Stomach smooth muscle (tissue), 2 donors: ENCODE data around the gene FN1.
A peak's percentile ranks its signal among the peaks of the same experiment; 100 is the strongest.

Experiments used
- H3K27ac ChIP-seq: one replicate; pipeline ENCODE4 v1.7.0; 2013; ENCODE audit warnings: mild to moderate bottlenecking, low read length, inconsistent platforms
- H3K27me3 ChIP-seq, 2 donors: one replicate each; pipeline ENCODE4 v1.7.0; 2013; ENCODE audit warnings: low read length in 2 of 2; ENCODE audit not compliant: insufficient read depth in 2 of 2, control insufficient read depth in 1 of 2
- H3K36me3 ChIP-seq, 2 donors: one replicate each; pipeline ENCODE4 v1.7.0; 2013; ENCODE audit warnings: low read length in 2 of 2; ENCODE audit not compliant: control insufficient read depth in 2 of 2, insufficient read depth in 2 of 2
- H3K4me1 ChIP-seq: one replicate; pipeline ENCODE4 v1.7.0; 2013; ENCODE audit warnings: low read length; ENCODE audit not compliant: control insufficient read depth, insufficient read depth
- H3K4me3 ChIP-seq, 2 donors: one replicate each; pipeline ENCODE4 v1.7.0; 2013; ENCODE audit warnings: low read length in 2 of 2
- H3K9ac ChIP-seq, 2 donors: one replicate each; pipeline ENCODE4 v1.7.0; 2013; ENCODE audit warnings: low read length in 2 of 2, mild to moderate bottlenecking in 1 of 2
- H3K9me3 ChIP-seq, 2 donors: one replicate each; pipeline ENCODE4 v1.7.0; 2013; ENCODE audit warnings: low read length in 2 of 2; ENCODE audit not compliant: control insufficient read depth in 2 of 2
- donor health status: healthy.
- donor health status: Pancreatic carcinoma.

Gene FN1

GRCh38 chr2:215460682-215461382 lies 25.0 kb upstream of the FN1 start:
- Histone ChIP-seq H3K4me3 (peak overlapping the region in 1 of 2 donors; percentile 45), H3K9me3 (no peaks in the 10 kb centered on the region), H3K4me1 (peaks cover under 1% of the 10 kb centered on the region), H3K36me3 (no peaks in the 10 kb centered on the region), H3K27me3 (no peaks in the 10 kb centered on the region), H3K27ac (no peak overlapping the region), H3K9ac (no peak overlapping the region)

DNA sequence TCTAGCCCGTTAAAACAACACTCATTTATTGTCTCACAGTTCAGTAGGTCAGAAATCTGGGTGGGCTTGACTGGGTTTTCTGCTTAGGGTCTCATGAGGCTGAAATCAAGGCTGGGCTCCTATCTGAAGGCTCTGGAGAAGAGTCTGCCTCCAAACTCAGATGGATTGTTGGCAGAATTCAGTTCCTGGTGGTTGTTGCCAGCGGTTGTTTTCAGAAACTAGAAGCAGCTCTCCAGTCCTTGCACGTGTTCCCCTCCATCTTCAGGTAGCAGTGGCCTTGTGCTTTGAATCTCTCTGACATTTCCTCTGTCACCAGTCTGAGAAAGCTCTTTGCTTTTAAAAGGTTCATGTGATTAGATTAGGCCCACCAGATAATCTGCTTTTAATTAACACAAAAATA lies 20.1 kb upstream of the FN1 start:
- H3K9ac ChIP-seq, result no peak overlapping the region
- H3K9me3 ChIP-seq, result no peaks in the 10 kb centered on the region
- H3K4me1 ChIP-seq, result no peaks in the 10 kb centered on the region
- H3K36me3 ChIP-seq, result no peaks in the 10 kb centered on the region
- H3K27me3 ChIP-seq, result no peaks in the 10 kb centered on the region
- H3K27ac ChIP-seq, result no peak overlapping the region
- no peak overlapping the region for H3K4me3 ChIP-seq

DNA sequence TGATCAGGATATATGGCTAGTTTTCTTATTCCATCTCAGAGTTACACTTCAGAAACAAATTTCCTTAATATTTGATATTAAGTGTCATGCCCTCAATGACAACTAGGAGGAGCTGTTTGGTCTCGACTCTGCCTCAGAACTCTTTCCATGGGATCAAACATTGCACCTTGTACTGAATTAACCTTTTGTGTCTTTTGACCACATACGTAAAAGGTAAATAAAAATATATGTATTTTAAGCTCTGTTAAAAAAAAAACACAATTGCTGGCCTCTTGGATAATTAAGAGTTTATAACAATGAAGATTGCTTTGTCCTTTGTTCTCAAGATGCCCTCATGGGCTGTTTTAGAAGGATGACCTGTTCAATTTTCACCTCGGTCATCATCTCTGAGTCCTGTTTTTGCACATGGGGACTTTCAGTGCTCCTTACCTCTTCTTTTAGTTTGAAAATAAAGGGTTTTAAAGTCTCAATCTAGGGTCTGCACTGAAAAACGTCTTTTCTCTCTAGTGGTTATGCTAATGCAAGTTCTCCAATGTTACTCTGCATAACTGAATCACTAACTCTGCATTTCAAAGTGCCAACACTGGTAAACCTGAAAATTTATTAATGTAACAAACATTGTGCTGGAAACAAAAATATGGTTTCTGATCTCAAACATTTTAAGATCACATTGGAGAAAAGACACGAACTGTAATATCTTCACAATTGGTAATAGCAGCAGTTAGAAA lies 18.8 kb upstream of the FN1 start:
- Histone ChIP-seq H3K4me1 (no peaks in the 10 kb centered on the region), H3K4me3 (no peak overlapping the region), H3K36me3 (no peaks in the 10 kb centered on the region), H3K9ac (no peak overlapping the region), H3K27ac (no peak overlapping the region), H3K9me3 (no peaks in the 10 kb centered on the region), H3K27me3 (no peaks in the 10 kb centered on the region)

DNA sequence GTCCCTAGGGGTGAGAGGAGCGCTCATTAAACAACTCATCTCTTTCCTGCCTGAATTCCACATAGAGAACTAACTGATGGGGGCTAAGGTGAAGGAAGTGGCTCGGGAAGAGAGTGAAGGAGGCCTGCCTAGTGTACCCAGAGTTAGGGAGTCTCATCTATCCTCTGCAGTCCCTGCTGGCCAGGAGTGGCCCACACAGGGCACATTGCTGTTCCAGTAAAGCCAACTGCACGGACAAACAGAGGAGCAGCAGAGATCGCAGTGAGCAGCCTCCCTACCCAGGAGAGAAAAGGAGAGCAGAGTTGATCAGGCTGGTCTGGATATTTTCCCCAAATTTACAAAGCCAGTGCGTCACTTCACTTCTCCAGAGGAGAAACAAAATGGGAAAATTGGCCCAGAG lies 16.9 kb upstream of the FN1 start:
- Histone ChIP-seq H3K36me3 (no peaks in the 10 kb centered on the region), H3K4me1 (no peaks in the 10 kb centered on the region), H3K9me3 (no peaks in the 10 kb centered on the region), H3K4me3 (no peak overlapping the region), H3K27ac (no peak overlapping the region), H3K9ac (no peak overlapping the region), H3K27me3 (no peaks in the 10 kb centered on the region)

DNA sequence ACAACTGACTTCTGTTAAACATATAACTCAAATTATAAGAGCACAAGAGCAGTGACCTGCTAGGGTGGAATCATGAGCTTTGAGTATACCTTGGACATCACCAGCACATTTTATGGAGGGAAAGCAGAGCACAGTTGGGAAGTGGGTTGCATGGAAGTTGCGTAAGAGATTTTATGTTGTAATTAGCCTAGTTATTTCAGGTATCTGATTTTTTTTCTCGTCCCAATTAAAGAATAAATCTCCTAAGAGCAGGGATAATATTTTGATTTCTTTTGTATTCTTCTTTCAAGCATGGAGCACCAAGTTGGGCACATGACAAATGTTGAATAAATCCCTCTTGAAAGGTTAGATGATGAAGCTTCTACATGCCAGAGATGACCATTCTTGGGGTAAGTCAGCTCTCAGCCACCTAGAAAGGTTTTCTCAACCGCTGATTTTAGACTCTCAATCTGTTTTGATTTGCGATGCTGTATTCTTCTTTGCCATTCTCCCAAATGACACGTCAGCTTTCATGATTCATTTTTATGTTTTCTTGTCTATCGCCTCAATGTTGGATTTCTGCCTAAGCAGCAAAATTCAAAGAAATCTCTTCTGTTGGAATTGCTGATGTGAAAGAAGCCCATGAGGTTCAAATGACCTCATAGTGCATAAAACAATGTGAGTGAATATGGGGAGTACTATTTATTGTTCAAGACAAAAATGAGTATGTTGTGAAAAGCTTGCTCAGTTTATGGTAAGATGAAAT lies 15.3 kb upstream of the FN1 start:
- Histone ChIP-seq H3K9ac (no peak overlapping the region), H3K4me1 (no peaks in the 10 kb centered on the region), H3K27ac (no peak overlapping the region), H3K4me3 (no peak overlapping the region), H3K9me3 (no peaks in the 10 kb centered on the region), H3K36me3 (no peaks in the 10 kb centered on the region), H3K27me3 (no peaks in the 10 kb centered on the region)

GRCh38 chr2:215450188-215451011 lies 14.5 kb upstream of the FN1 start:
- H3K9me3 ChIP-seq, result no peaks in the 10 kb centered on the region
- no peak overlapping the region for H3K9ac ChIP-seq
- H3K4me3 ChIP-seq, result no peak overlapping the region
- H3K4me1 ChIP-seq, result no peaks in the 10 kb centered on the region
- no peak overlapping the region for H3K27ac ChIP-seq
- H3K36me3 ChIP-seq, result no peaks in the 10 kb centered on the region
- no peaks in the 10 kb centered on the region for H3K27me3 ChIP-seq

- Histone ChIP-seq H3K4me1 (no peaks in the 10 kb centered on the region), H3K4me3 (no peak overlapping the region), H3K27ac (no peak overlapping the region), H3K36me3 (no peaks in the 10 kb centered on the region), H3K9me3 (no peaks in the 10 kb centered on the region), H3K9ac (no peak overlapping the region), H3K27me3 (no peaks in the 10 kb centered on the region)
Measured at GRCh38 chr2:215447673-215448081, 11.8 kb upstream of the FN1 start.

DNA sequence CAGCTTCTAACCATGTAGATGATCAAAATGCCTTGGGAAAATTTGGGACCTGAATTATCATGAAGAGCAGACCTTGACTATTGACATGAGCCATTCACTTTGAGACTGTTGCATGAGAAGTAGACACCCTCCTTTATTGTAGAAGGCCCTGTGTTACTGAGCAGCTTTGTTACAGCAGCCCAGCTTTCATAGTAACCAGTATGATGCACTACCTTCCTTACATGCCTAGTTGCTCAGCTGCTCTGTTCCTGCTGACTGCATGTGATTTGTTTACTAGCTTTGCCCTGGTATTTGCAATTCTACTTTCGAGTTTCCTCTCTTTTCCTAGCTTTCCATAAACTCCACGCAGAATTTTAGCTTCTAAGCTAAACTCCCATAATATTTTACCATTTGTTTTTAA lies 11.2 kb upstream of the FN1 start:
- Histone ChIP-seq H3K27ac (no peak overlapping the region), H3K9me3 (no peaks in the 10 kb centered on the region), H3K4me3 (no peak overlapping the region), H3K27me3 (no peaks in the 10 kb centered on the region), H3K9ac (no peak overlapping the region), H3K36me3 (no peaks in the 10 kb centered on the region), H3K4me1 (no peaks in the 10 kb centered on the region)

- H3K4me3 ChIP-seq, result no peak overlapping the region
- H3K4me1 ChIP-seq, result no peaks in the 10 kb centered on the region
- H3K9ac ChIP-seq, result no peak overlapping the region
- H3K27me3 ChIP-seq, result no peaks in the 10 kb centered on the region
- H3K9me3 ChIP-seq, result no peaks in the 10 kb centered on the region
- H3K36me3 ChIP-seq, result no peaks in the 10 kb centered on the region
- H3K27ac ChIP-seq, result no peak overlapping the region
Measured at GRCh38 chr2:215442401-215442787, 6.5 kb upstream of the FN1 start.

DNA sequence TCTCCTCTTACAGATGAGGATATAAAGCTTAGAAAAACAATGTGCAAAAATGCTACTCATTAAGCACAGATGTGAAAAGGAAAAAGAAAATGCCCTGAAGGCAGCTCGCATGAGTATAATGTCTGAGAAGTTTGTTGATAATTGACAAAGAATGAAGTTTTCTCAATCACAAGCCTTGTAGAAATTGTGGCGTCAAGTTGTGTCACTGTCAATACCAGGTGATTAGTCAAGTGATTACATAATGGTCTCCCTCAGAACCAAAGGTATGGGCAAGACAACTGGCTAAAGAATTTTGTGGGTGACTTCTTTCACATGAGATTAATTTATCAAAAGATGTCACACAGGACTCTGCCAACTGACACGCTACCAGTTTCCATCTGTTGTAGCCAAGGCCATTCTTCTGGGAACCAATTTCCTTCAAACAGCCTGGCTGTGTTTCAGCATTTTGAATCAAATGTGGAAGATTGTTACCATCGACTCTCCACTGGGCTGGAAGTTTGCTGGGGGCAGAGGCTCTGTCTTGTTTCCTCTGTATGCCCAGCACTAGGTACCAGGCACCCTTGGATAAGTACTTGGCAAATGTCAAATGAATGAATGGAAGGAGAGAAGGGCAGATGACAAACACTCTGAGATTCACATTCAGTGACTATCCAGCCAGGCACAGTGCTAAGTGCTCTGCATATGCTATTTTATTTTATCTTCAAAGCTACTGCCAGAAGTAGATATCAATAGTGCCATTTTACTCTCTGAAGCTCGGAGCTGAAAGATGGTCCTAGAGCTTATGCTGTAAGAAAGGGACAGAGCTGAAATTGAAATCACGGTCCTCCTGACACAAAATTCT lies 5.9 kb upstream of the FN1 start:
- H3K9ac ChIP-seq, result no peak overlapping the region
- no peaks in the 10 kb centered on the region for H3K27me3 ChIP-seq
- no peak overlapping the region for H3K4me3 ChIP-seq

More for the DNA sequence above, 5.9 kb upstream of the FN1 start:
- Histone ChIP-seq H3K4me1 (peaks cover 3% of the 10 kb centered on the region), H3K36me3 (no peaks in the 10 kb centered on the region), H3K9me3 (no peaks in the 10 kb centered on the region), H3K27ac (no peak overlapping the region)
